ENCODE measurements around the gene DAP. TPM values are rescaled to one million over a fixed set of nuclear protein-coding genes. Genes with fewer than 3 reads are reported as not detected.

The DAP gene
- total RNA-seq, 1 donor from 2014 or later = 25.8 TPM

GRCh38 chr5:10760921-10761184 is 181 bp downstream of the DAP start:
- peak overlapping the region; percentile 72 for H3K4me3 ChIP-seq (ENCODE audit: low read depth, low read length)
- no peak for DNase-seq (ENCODE audit: low read depth)
- no peak for TF ChIP-seq CTCF (conservative IDR thresholded peaks at IDR 0.05; ENCODE audit: low read depth, low read length)

- no peak for DNase-seq (ENCODE audit: low read depth)
- peak overlapping the region; percentile 72 for H3K4me3 ChIP-seq (ENCODE audit: low read depth, low read length)
- no peak for TF ChIP-seq CTCF (conservative IDR thresholded peaks at IDR 0.05; ENCODE audit: low read depth, low read length)
These were observed 726 bp downstream of the DAP start for GRCh38 chr5:10760096-10760920.

GRCh38 chr5:10759111-10759510 is 1.9 kb downstream of the DAP start:
- TF ChIP-seq CTCF (conservative IDR thresholded peaks at IDR 0.05; ENCODE audit: low read depth, low read length) = no peak
- H3K4me3 ChIP-seq (ENCODE audit: low read depth, low read length) = no peak overlapping the region
- no peak for DNase-seq (ENCODE audit: low read depth)

- no peak for TF ChIP-seq CTCF (conservative IDR thresholded peaks at IDR 0.05; ENCODE audit: low read depth, low read length)
- no peak overlapping the region for H3K4me3 ChIP-seq (ENCODE audit: low read depth, low read length)
- DNase-seq (ENCODE audit: low read depth) = no peak
These were observed 3.0 kb downstream of the DAP start for GRCh38 chr5:10757922-10758555.

GRCh38 chr5:10757043-10757442 is 4.0 kb downstream of the DAP start:
- no peak for DNase-seq (ENCODE audit: low read depth)
- no peak for TF ChIP-seq CTCF (conservative IDR thresholded peaks at IDR 0.05; ENCODE audit: low read depth, low read length)
- no peak overlapping the region for H3K4me3 ChIP-seq (ENCODE audit: low read depth, low read length)

- TF ChIP-seq CTCF (conservative IDR thresholded peaks at IDR 0.05; ENCODE audit: low read depth, low read length) = no peak
- no peak overlapping the region for H3K4me3 ChIP-seq (ENCODE audit: low read depth, low read length)
- DNase-seq (ENCODE audit: low read depth) = no peak
These were observed 4.5 kb downstream of the DAP start for GRCh38 chr5:10756549-10756948.

- no peak overlapping the region for H3K4me3 ChIP-seq (ENCODE audit: low read depth, low read length)
- TF ChIP-seq CTCF (conservative IDR thresholded peaks at IDR 0.05; ENCODE audit: low read depth, low read length) = no peak
- no peak for DNase-seq (ENCODE audit: low read depth)
These were observed 7.9 kb downstream of the DAP start for GRCh38 chr5:10753178-10753577.

All from epithelial cell of proximal tubule (primary cell).